Epithelial cell of esophagus (primary cell): Measurements from ENCODE around the gene CTNNAL1.

ENCODE experiments used
- DNase-seq: peaks from one replicate; pipeline ENCODE4 v3.0.0; 2010; ENCODE audit warnings: low read depth
- H3K4me3 ChIP-seq: 2 replicates; pipeline ENCODE4 v1.5.1; 2011; ENCODE audit warnings: mild to moderate bottlenecking, low read length, control low read depth
- CTCF ChIP-seq: IDR thresholded peaks from 2 replicates; pipeline ENCODE4 v1.5.1; 2011; ENCODE audit warnings: low read depth, mild to moderate bottlenecking, low read length, control low read depth, inconsistent platforms; ENCODE audit not compliant: insufficient read depth; ENCODE audit errors: missing control alignments

The CTNNAL1 gene

GRCh38 chr9:109048822-109049221 lies 35.5 kb upstream of the CTNNAL1 start:
- H3K4me3 ChIP-seq, result no peak overlapping the region
- TF ChIP-seq CTCF, result no peak
- DNase-seq, result no peak

GRCh38 chr9:109047259-109047658 lies 34.0 kb upstream of the CTNNAL1 start:
- no peak overlapping the region for H3K4me3 ChIP-seq
- DNase-seq, result peak; percentile 53
- no peak for TF ChIP-seq CTCF

GRCh38 chr9:109046346-109046745 lies 33.0 kb upstream of the CTNNAL1 start:
- no peak for DNase-seq
- no peak for TF ChIP-seq CTCF
- H3K4me3 ChIP-seq, result no peak overlapping the region

- no peak overlapping the region for H3K4me3 ChIP-seq
- no peak for DNase-seq
- no peak for TF ChIP-seq CTCF
Measured at GRCh38 chr9:109043578-109043977, 30.3 kb upstream of the CTNNAL1 start.

GRCh38 chr9:109040571-109040970 lies 27.3 kb upstream of the CTNNAL1 start:
- no peak for DNase-seq
- no peak for TF ChIP-seq CTCF
- H3K4me3 ChIP-seq, result no peak overlapping the region

GRCh38 chr9:109039539-109039938 lies 26.2 kb upstream of the CTNNAL1 start:
- TF ChIP-seq CTCF, result no peak
- no peak overlapping the region for H3K4me3 ChIP-seq
- no peak for DNase-seq

- no peak overlapping the region for H3K4me3 ChIP-seq
- no peak for TF ChIP-seq CTCF
- peak; percentile 39 for DNase-seq
Measured at GRCh38 chr9:109037946-109038715, 24.8 kb upstream of the CTNNAL1 start.
